NCI-H146 treated with DMSO at 0.1 percent for 48 hours (cell line): ENCODE measurements around the gene FGF4.

Experiments
- DNase-seq: peaks from one replicate; lab custom pipeline; 2025; ENCODE audit not compliant: unreplicated experiment; lab: John Stamatoyannopoulos, UW

FGF4 gene

GRCh38 chr11:69726481-69726880 is 48.7 kb downstream of the FGF4 start:
- no peak for DNase-seq

- no peak for DNase-seq
Measured at GRCh38 chr11:69726019-69726418, 49.1 kb downstream of the FGF4 start.

GRCh38 chr11:69721745-69722144 is 53.4 kb downstream of the FGF4 start:
- DNase-seq, result no peak

GRCh38 chr11:69721106-69721505 is 54.0 kb downstream of the FGF4 start:
- DNase-seq, result no peak
